ENCODE data around the gene TFF1.

DNA sequence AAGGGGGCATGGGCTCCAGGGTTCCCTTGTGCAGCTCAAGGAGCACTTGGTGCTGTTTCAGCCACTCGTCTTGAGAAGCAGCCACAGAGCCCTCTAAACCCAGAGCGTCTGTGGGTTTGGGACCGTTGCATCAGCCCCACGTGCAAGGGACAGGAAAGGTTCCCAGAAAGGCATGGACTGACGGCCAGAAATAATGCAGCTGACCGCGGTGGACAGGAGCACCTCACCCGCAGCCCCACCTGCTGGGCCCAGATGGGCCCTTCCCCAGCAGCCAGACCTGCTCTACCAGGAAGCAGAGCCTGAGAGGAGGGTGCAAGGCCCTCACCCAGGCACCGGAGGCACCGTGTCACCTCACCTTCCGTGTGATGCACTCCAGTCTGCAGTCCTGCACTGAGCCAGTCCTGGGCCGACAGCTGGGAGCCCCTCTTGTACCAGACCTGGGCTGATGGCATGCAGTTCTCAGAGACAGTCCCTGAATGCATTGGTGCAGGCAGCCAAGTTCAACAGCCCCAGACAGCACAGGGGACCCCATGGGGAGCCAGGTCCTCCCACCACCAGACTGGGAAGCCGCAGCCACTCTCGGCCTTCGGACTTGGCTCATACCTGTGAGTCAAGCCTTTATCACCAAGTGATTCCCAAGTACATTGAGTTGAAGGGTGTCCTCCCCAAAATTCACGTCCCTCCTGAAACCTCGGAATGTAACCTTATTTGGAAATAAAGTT, 46.3 kb downstream of the TFF1 start:
- TF ChIP-seq, protein P1, sequence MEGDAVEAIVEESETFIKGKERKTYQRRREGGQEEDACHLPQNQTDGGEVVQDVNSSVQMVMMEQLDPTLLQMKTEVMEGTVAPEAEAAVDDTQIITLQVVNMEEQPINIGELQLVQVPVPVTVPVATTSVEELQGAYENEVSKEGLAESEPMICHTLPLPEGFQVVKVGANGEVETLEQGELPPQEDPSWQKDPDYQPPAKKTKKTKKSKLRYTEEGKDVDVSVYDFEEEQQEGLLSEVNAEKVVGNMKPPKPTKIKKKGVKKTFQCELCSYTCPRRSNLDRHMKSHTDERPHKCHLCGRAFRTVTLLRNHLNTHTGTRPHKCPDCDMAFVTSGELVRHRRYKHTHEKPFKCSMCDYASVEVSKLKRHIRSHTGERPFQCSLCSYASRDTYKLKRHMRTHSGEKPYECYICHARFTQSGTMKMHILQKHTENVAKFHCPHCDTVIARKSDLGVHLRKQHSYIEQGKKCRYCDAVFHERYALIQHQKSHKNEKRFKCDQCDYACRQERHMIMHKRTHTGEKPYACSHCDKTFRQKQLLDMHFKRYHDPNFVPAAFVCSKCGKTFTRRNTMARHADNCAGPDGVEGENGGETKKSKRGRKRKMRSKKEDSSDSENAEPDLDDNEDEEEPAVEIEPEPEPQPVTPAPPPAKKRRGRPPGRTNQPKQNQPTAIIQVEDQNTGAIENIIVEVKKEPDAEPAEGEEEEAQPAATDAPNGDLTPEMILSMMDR (IDR thresholded peaks at IDR 0.05; ENCODE audit: poor library complexity, severe bottlenecking), result no peak
- TF ChIP-seq EZH2 (IDR thresholded peaks at IDR 0.05; ENCODE audit: borderline replicate concordance, insufficient read depth, low read length, poor library complexity, severe bottlenecking), result no peak

Data from neural cell (in vitro differentiated cells).